K562 (cell line): Measurements from ENCODE around the gene TRPM2. TPM values are rescaled to one million over a fixed set of nuclear protein-coding genes. Genes with fewer than 3 reads are reported as not detected.

ENCODE experiments used
- ATAC-seq: fragments of 200-7000 bp; cut with Tn5 transposase; 3 replicates; pipeline ENCODE4 v1.9.1; 2020; ENCODE audit warnings: moderate library complexity
- BruUV-seq: library from RNA; stranded (reverse); fragments of 400-500 nt; replicated peaks from 2 replicates; lab custom pipeline; 2021; lab: Mats Ljungman, UMichigan
- CTCF ChIA-PET: fragments of 300-600 bp; formaldehyde crosslinking; extraction: SDS; loops from one replicate; lab custom pipeline; 2021; ENCODE audit warnings: low intra/inter-chr PET ratio; lab: Yijun Ruan, JAX
- POLR2A ChIA-PET: fragments of 300-600, 350-650 bp; sonication (Branson Sonifier 250); formaldehyde crosslinking; extraction: SDS; loops from one replicate; lab custom pipeline; 2021; ENCODE audit warnings: antibody characterized with exemption, inconsistent platforms; lab: Yijun Ruan, JAX
- DNase-seq, 4 experiments: peaks; one replicate each; pipeline versions ENCODE4 v3.0.0 to v3.0.0-alpha.2; 2011 to 2018; ENCODE audit warnings: low spot score in 3 of 4, mixed read lengths in 3 of 4; ENCODE audit errors: extremely low read depth in 1 of 4
- FAIRE-seq: peaks from 2 replicates; lab custom pipeline; 2011; peaks lifted over from hg19 to GRCh38; lab: Jason Lieb, UNC
- H2AFZ ChIP-seq: 2 replicates; pipeline ENCODE4 v1.6.0; 2011; ENCODE audit warnings: low read depth, low read length, control low read depth, inconsistent platforms
- H3K27ac ChIP-seq: fragments of 200-600 bp; 3 replicates; pipeline ENCODE4 v1.8.0; 2011; ENCODE audit warnings: low read depth, mild to moderate bottlenecking, control low read depth, inconsistent platforms, low read length, moderate library complexity, mixed read lengths; ENCODE audit errors: extremely low read depth
- H3K27me3 ChIP-seq, 2 experiments: fragments of 300-600 bp in 1 of 2; 2 replicates in 1 of 2; 3 replicates in 1 of 2; pipeline versions ENCODE4 v1.6.0 to v1.8.0; 2011; ENCODE audit warnings: inconsistent platforms in 2 of 2, low read length in 2 of 2, mild to moderate bottlenecking in 1 of 2, mixed read lengths in 1 of 2, moderate library complexity in 1 of 2; ENCODE audit not compliant: control insufficient read depth in 2 of 2, insufficient read depth in 2 of 2
- H3K36me3 ChIP-seq: fragments of 300-600 bp; 3 replicates; pipeline ENCODE4 v1.8.0; 2011; ENCODE audit warnings: mild to moderate bottlenecking, low read length, inconsistent platforms; ENCODE audit not compliant: control insufficient read depth, insufficient read depth
- H3K4me1 ChIP-seq, 2 experiments: fragments of 200-600 bp in 1 of 2; replicated peaks in 1 of 2; 2 replicates in 1 of 2; 3 replicates in 1 of 2; pipeline versions ENCODE4 v1.5.1 to v1.8.0; 2011; ENCODE audit warnings: inconsistent platforms in 2 of 2, low read length in 2 of 2, mild to moderate bottlenecking in 1 of 2, mixed read lengths in 1 of 2, moderate library complexity in 1 of 2; ENCODE audit not compliant: control insufficient read depth in 2 of 2, insufficient read depth in 2 of 2
- H3K4me2 ChIP-seq: 2 replicates; pipeline ENCODE4 v1.6.1; 2011; ENCODE audit warnings: low read length, control low read depth, inconsistent platforms, mixed read lengths; ENCODE audit not compliant: insufficient read depth
- H3K4me3 ChIP-seq: fragments of 200-600 bp; sonication (generic), shearing (Covaris generic); 2 replicates; pipeline ENCODE4 v1.5.1; 2016; ENCODE audit warnings: control low read depth, inconsistent platforms
- H3K79me2 ChIP-seq: fragments of 200-600 bp; 3 replicates; pipeline ENCODE4 v1.8.0; 2011; ENCODE audit warnings: low read length, inconsistent platforms; ENCODE audit not compliant: control insufficient read depth, insufficient read depth
- H3K9ac ChIP-seq, 2 experiments: 2 replicates each; pipeline versions ENCODE4 v1.6.0 to v1.6.1; 2011; ENCODE audit warnings: low read depth in 2 of 2, low read length in 2 of 2, control low read depth in 1 of 2, inconsistent platforms in 1 of 2, mild to moderate bottlenecking in 1 of 2, mixed read lengths in 1 of 2; ENCODE audit not compliant: insufficient read depth in 1 of 2
- H3K9me1 ChIP-seq: one replicate; pipeline ENCODE4 v1.6.0; 2011; ENCODE audit warnings: inconsistent platforms, mild to moderate bottlenecking, low read length, moderate library complexity; ENCODE audit not compliant: control insufficient read depth, insufficient read depth
- H3K9me3 ChIP-seq: replicated peaks from 2 replicates; pipeline ENCODE4 v1.5.1; 2011; ENCODE audit warnings: low read depth, low read length, inconsistent platforms; ENCODE audit not compliant: control insufficient read depth, insufficient read depth
- H4K20me1 ChIP-seq: replicated peaks from 2 replicates; pipeline ENCODE4 v1.6.1; 2011; ENCODE audit warnings: low read length, inconsistent platforms, mixed read lengths; ENCODE audit not compliant: control insufficient read depth, insufficient read depth
- BACH1 ChIP-seq: fragments of 200-800 bp; sonication (Bioruptor generic); IDR thresholded peaks from 2 replicates; pipeline ENCODE4 v1.6.1; 2016; ENCODE audit warnings: missing genetic modification characterization, missing compliant biosample characterization
- CTCF ChIP-seq, 3 experiments: IDR thresholded peaks in 2 of 3; conservative IDR thresholded peaks in 1 of 3; 2 replicates each; pipeline ENCODE4 v1.5.1; 2011 to 2012; ENCODE audit warnings: low read length in 3 of 3, mild to moderate bottlenecking in 3 of 3, control low read depth in 2 of 3, improper control_type of control experiment in 1 of 3, inconsistent platforms in 1 of 3, low read depth in 1 of 3, mixed read lengths in 1 of 3, moderate library complexity in 1 of 3; ENCODE audit not compliant: insufficient read depth in 2 of 3
- FIP1L1 ChIP-seq: fragments of 200-400 bp; formaldehyde crosslinking; IDR thresholded peaks from 2 replicates; pipeline ENCODE4 v1.6.1; 2018; ENCODE audit warnings: mild to moderate bottlenecking, low read depth, low read length; ENCODE audit not compliant: poor library complexity, severe bottlenecking
- WGBS: fragments of 100-300 bp; shearing (Covaris generic); methylation state at CpG from one replicate; pipeline ENCODE4 v1.1.6; 2016; ENCODE audit warnings: low coverage, mixed read lengths; ENCODE audit not compliant: insufficient coverage; ENCODE audit errors: missing lambda C conversion rate; 5-methylcytosine and 5-hydroxymethylcytosine counted together
- in situ Hi-C: fragments of 300-500 bp; cut with MboI; formaldehyde crosslinking; loops from 4 replicates; pipeline ENCODE4 v1.15.0; 2018; ENCODE audit warnings: inconsistent platforms, mixed read lengths
- intact Hi-C: fragments of 100-400 bp; cut with micrococcal nuclease; formaldehyde crosslinking; loops from 2 replicates; pipeline ENCODE4 v1.14.2; 2022
- polyA plus RNA-seq, 8 experiments: library from polyadenylated mRNA; depleted of rRNA in 4 of 8; stranded (reverse) in 5 of 8; unstranded in 3 of 8; fragments of >200 nt; fragmentation: Nextera tagmentation in 2 of 8; fragmentation: Illumina TruSeq in 1 of 8; extraction: Ambion mirVana in 2 of 8; extraction: Trizol in 1 of 8; gene quantifications; 2 replicates each; pipeline versions ENCODE4 v1.2.1 to v1.2.3, GENCODE V29; 2011 to 2014; ENCODE audit warnings: inconsistent platforms in 1 of 8, missing spikeins in 1 of 8
- total RNA-seq, 7 experiments: library from RNA; depleted of rRNA in 6 of 7; stranded (reverse); fragments of >200 nt in 6 of 7; fragmentation: Illumina TruSeq in 2 of 7; extraction: Trizol in 2 of 7; gene quantifications; 2 replicates each; pipeline versions ENCODE4 v1.2.1 to v1.2.3, GENCODE V29; 2011 to 2021; ENCODE audit warnings: low replicate concordance in 1 of 7

The TRPM2 gene
- total and polyA plus RNA-seq, 9 of the 15 experiments (the other 6 are each of a cell fraction or from before 2014, with no cell fraction given) = 0.33 to 2.1 (median 0.98) TPM; not detected in 2

DNA sequence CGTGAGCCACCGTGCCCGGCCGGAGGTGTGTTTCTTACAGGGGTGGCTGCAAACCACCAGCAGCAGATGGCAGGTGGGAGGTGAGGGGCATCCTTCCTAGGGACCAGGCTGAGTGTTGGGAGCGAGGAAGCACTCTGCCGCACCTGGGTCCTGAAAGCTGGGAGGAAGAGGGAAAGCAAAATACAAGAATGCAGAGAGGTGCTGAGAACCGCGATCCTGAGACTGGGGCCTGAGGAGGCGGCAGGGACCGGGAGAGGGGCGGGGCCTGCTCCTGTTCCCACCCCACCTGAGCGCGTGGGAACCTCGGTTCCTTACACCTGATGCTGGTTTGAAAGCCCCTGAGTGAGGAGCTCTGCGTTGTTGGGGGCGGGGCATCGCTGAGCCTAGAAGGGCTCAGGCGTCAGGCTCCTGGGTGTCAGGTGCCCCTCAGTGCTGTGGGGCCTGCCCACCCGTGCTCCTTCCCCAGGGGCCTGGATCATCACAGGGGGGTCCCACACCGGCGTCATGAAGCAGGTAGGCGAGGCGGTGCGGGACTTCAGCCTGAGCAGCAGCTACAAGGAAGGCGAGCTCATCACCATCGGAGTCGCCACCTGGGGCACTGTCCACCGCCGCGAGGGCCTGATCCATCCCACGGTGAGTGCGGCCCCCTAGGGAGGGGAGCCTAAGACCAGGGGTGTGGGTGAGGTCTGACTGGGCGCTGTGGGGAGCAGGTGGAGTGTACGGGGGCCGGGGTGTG lies 15.5 kb downstream of the TRPM2 start:
- peak; percentile 61 for ATAC-seq
- H2AFZ ChIP-seq = no peak overlapping the region
- peak in 2 of 4 experiments; percentile 39 to 41 for DNase-seq
- intact Hi-C loops (no loop called here), in situ Hi-C loops (no loop called here)
- no peak overlapping the region for H3K4me3 ChIP-seq
- H4K20me1 ChIP-seq = no peaks in the 10 kb centered on the region; the same call in 1 of the 2 replicates
- no peaks in the 10 kb centered on the region for H3K9me3 ChIP-seq
- no peaks in the 10 kb centered on the region for H3K79me2 ChIP-seq
- TF ChIP-seq BACH1 (tag) (no peak), CTCF (IDR thresholded peaks at IDR 0.05 in 2 of 3, conservative IDR thresholded peaks at IDR 0.05 in 1 of 3; ENCODE audit: insufficient read depth in 2 of 3, low read depth in 1 of 3, low read length in 3 of 3) (peak in 1 of 3 experiments; percentile 27; a peak in 1 of 6 replicates), FIP1L1 (peak; percentile 32)
- no TSS peak for BruUV-seq
- 11% methylated on average over 35 of the region's 35 CpGs for WGBS
- ChIA-PET POLR2A (interaction anchor here (0.6 kb wide), 2 partner anchors 9 to 341 kb away, joined by 3 read pairs; no protein-coding TSS in a partner anchor), CTCF (no interaction called here)
- no peak for FAIRE-seq
- H3K27me3 ChIP-seq = peaks cover 50 to 83% of the 10 kb centered on the region in 2 experiments
- H3K4me1 ChIP-seq = peaks cover 0 to 36% of the 10 kb centered on the region in 2 experiments; a peak in 4 of 5 replicates
- no peak overlapping the region for H3K9ac ChIP-seq
- no peaks in the 10 kb centered on the region for H3K36me3 ChIP-seq
- no peaks in the 10 kb centered on the region for H3K9me1 ChIP-seq
- no peak overlapping the region for H3K27ac ChIP-seq
- no peak overlapping the region for H3K4me2 ChIP-seq
